HG03108 (cell line): ENCODE data around the gene STX18.

ENCODE experiments used
- ATAC-seq: cut with Tn5 transposase; IDR thresholded peaks from one replicate; pipeline ENCODE4 v1.9.1; 2021; ENCODE audit warnings: moderate library complexity; ENCODE audit not compliant: unreplicated experiment

Gene STX18

GRCh38 chr4:4406455-4407298 lies 135.2 kb downstream of the STX18 start:
- no peak for ATAC-seq

- no peak for ATAC-seq
Observed at GRCh38 chr4:4405358-4405962, 136.4 kb downstream of the STX18 start.

- ATAC-seq, result no peak
Observed at GRCh38 chr4:4402966-4403365, 138.9 kb downstream of the STX18 start.

- ATAC-seq, result no peak
Observed at GRCh38 chr4:4401036-4401435, 140.8 kb downstream of the STX18 start.

GRCh38 chr4:4398430-4398829 lies 143.4 kb downstream of the STX18 start:
- no peak for ATAC-seq

GRCh38 chr4:4397441-4397819 lies 144.4 kb downstream of the STX18 start:
- no peak for ATAC-seq

GRCh38 chr4:4396628-4397440 lies 145.0 kb downstream of the STX18 start:
- ATAC-seq, result no peak

GRCh38 chr4:4395849-4396627 lies 145.8 kb downstream of the STX18 start:
- ATAC-seq, result no peak

GRCh38 chr4:4395371-4395770 lies 146.5 kb downstream of the STX18 start:
- ATAC-seq, result no peak

- no peak for ATAC-seq
Observed at GRCh38 chr4:4394644-4395043, 147.2 kb downstream of the STX18 start.

- ATAC-seq, result no peak
Observed at GRCh38 chr4:4392501-4393183, 149.2 kb downstream of the STX18 start.

GRCh38 chr4:4391866-4392265 lies 150.0 kb downstream of the STX18 start:
- ATAC-seq, result no peak

- ATAC-seq, result no peak
Observed at GRCh38 chr4:4390515-4391240, 151.2 kb downstream of the STX18 start.

GRCh38 chr4:4390046-4390445 lies 151.8 kb downstream of the STX18 start:
- no peak for ATAC-seq

- ATAC-seq, result no peak
Observed at GRCh38 chr4:4388836-4389575, 152.8 kb downstream of the STX18 start.

GRCh38 chr4:4388311-4388790 lies 153.5 kb downstream of the STX18 start:
- ATAC-seq, result no peak

GRCh38 chr4:4387531-4388310 lies 154.1 kb downstream of the STX18 start:
- ATAC-seq, result no peak

GRCh38 chr4:4386736-4387392 lies 155.0 kb downstream of the STX18 start, which contains the start of gene NSG1:
Gene NSG1, plus strand, starts transcription at chr4:4387102. Its CDS starts 528 bp downstream, at chr4:4387630.
- no peak for ATAC-seq
